Measurements from ENCODE around the gene TMEM229A.

The TMEM229A gene

DNA sequence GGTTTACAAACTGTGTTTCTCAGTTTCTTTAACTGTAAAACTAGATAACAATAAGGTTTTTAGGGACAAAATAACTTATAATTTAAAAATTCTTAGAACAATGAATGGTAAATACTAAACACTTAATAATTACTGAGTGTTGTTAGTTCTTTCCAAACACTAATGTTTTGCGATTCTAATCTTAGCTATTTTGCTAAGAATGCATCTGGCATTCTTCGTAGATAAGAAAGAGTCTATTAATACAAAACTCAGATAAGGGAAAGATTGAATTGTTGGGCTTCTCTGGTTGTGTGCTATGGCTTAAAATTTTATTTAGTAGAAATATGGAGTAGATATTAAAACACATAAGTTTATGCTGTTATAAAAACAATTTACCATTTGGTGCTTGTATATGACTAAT lies 45.4 kb downstream of the TMEM229A start:
- no peak for TF ChIP-seq CTCF (IDR thresholded peaks at IDR 0.05; ENCODE audit: control insufficient read depth, insufficient read depth, low read depth, low read length, missing control alignments)
- no peak overlapping the region for H3K4me3 ChIP-seq (ENCODE audit: control insufficient read depth, low read depth, low read length)
- DNase-seq (ENCODE audit: low read depth): no peak
